MM.1S (cell line): ENCODE measurements around the gene GBF1.
A peak's percentile ranks its signal among the peaks of the same experiment; 100 is the strongest.

Experiments
- DNase-seq: peaks from one replicate; pipeline ENCODE4 v3.0.0-alpha.2; 2015
- H2AFZ ChIP-seq: fragments of 300-600 bp; sonication (generic); 2 replicates; pipeline ENCODE4 v1.6.0; 2016; ENCODE audit warnings: antibody characterized with exemption, low read length
- H3F3A ChIP-seq: fragments of 300-600 bp; sonication (generic); 2 replicates; pipeline ENCODE4 v1.6.1; 2016; ENCODE audit warnings: mild to moderate bottlenecking, antibody characterized with exemption, low read length, moderate library complexity, mixed read lengths; ENCODE audit not compliant: insufficient read depth
- H3K27ac ChIP-seq: fragments of 300-600 bp; sonication (generic); 2 replicates; pipeline ENCODE4 v1.5.1; 2016; ENCODE audit warnings: mild to moderate bottlenecking, low read length
- H3K27me3 ChIP-seq: fragments of 300-600 bp; sonication (generic); replicated peaks from 2 replicates; pipeline ENCODE4 v1.6.0; 2016; ENCODE audit warnings: low read length; ENCODE audit not compliant: insufficient read depth
- H3K36me3 ChIP-seq: fragments of 300-600 bp; sonication (generic); replicated peaks from 2 replicates; pipeline ENCODE4 v1.6.1; 2016; ENCODE audit warnings: mild to moderate bottlenecking, low read length, mixed read lengths; ENCODE audit not compliant: insufficient read depth
- H3K4me1 ChIP-seq: fragments of 300-600 bp; sonication (generic); 2 replicates; pipeline ENCODE4 v1.6.1; 2016; ENCODE audit warnings: low read length, mixed read lengths
- H3K4me2 ChIP-seq: fragments of 300-600 bp; sonication (generic); 2 replicates; pipeline ENCODE4 v1.6.0; 2016; ENCODE audit warnings: low read depth, low read length
- H3K4me3 ChIP-seq: fragments of 300-600 bp; sonication (generic); 2 replicates; pipeline ENCODE4 v1.5.1; 2016; ENCODE audit warnings: low read length, mixed read lengths
- H3K79me2 ChIP-seq: fragments of 300-600 bp; sonication (generic); 2 replicates; pipeline ENCODE4 v1.6.1; 2016; ENCODE audit warnings: mixed run types, low read length, mixed read lengths
- H3K9ac ChIP-seq: fragments of 300-600 bp; sonication (generic); 2 replicates; pipeline ENCODE4 v1.6.1; 2016; ENCODE audit warnings: low read length, mixed read lengths
- H3K9me2 ChIP-seq: fragments of 300-600 bp; sonication (generic); replicated peaks from 2 replicates; pipeline ENCODE4 v1.6.1; 2016; ENCODE audit warnings: mild to moderate bottlenecking, low read length, mixed read lengths; ENCODE audit not compliant: insufficient read depth
- H3K9me3 ChIP-seq: fragments of 300-600 bp; sonication (generic); replicated peaks from 2 replicates; pipeline ENCODE4 v1.6.1; 2016; ENCODE audit warnings: mild to moderate bottlenecking, low read length, mixed read lengths; ENCODE audit not compliant: insufficient read depth
- H4K20me1 ChIP-seq: fragments of 300-600 bp; sonication (generic); 2 replicates; pipeline ENCODE4 v1.6.1; 2016; ENCODE audit warnings: mild to moderate bottlenecking, low read length, moderate library complexity, mixed read lengths; ENCODE audit not compliant: insufficient read depth
- CTCF ChIP-seq: fragments of 300-600 bp; sonication (generic); IDR thresholded peaks from 2 replicates; pipeline ENCODE4 v1.5.1; 2016; ENCODE audit warnings: antibody characterized with exemption, low read length, mixed read lengths
- EZH2 ChIP-seq: fragments of 300-600 bp; sonication (generic); optimal IDR thresholded peaks from 2 replicates; pipeline ENCODE3; 2017; ENCODE audit warnings: low read depth, mild to moderate bottlenecking, antibody characterized with exemption, low read length, mixed read lengths
- EZH2phosphoT487 ChIP-seq: fragments of 300-600 bp; sonication (generic); IDR thresholded peaks from 2 replicates; pipeline ENCODE4 v1.6.1; 2018; ENCODE audit warnings: antibody characterized with exemption, low read length

Gene GBF1

GRCh38 chr10:102418622-102419268 is 173.4 kb downstream of the GBF1 start, which contains the start of gene PSD:
Gene PSD (minus strand): TSS chr10:102418785. CDS start chr10:102417038, 1,747 bp downstream.
- peaks cover 15% of the 10 kb centered on the region for H3K4me1 ChIP-seq
- 0 out of 2 replicates have a peak within 1 kb of the TSS, but pooled peaks have one; percentile 84 for H2AFZ ChIP-seq
- no peak for DNase-seq
- no peaks in the 10 kb centered on the region for H3K36me3 ChIP-seq
- peaks cover 41% of the 10 kb centered on the region for H3K27me3 ChIP-seq
- H4K20me1 ChIP-seq = no peaks in the 10 kb centered on the region
- peaks cover 4% of the 10 kb centered on the region; the same call in 1 of the 2 replicates for H3K79me2 ChIP-seq
- no peak for TF ChIP-seq EZH2phosphoT487
- H3K9me3 ChIP-seq = no peaks in the 10 kb centered on the region
- H3K9me2 ChIP-seq = no peaks in the 10 kb centered on the region
- H3F3A ChIP-seq = peaks cover 22% of the 10 kb centered on the region
- H3K9ac ChIP-seq = no peak within 1 kb of the TSS
- peak within 1 kb of the TSS; percentile 100 for H3K4me2 ChIP-seq
- H3K27ac ChIP-seq = no peak within 1 kb of the TSS
- peak within 1 kb of the TSS; percentile 86 for H3K4me3 ChIP-seq

- DNase-seq = peak; percentile 69
- H3K4me2 ChIP-seq = peak overlapping the region; percentile 100
- TF ChIP-seq EZH2phosphoT487 (no peak), CTCF (no peak), EZH2 (no peak)
- peaks cover 15% of the 10 kb centered on the region for H3K4me1 ChIP-seq
- no peaks in the 10 kb centered on the region for H4K20me1 ChIP-seq
- peak overlapping the region; percentile 74; the same call in 1 of the 2 replicates for H3K27ac ChIP-seq
- no peaks in the 10 kb centered on the region for H3K9me3 ChIP-seq
- peaks cover 33% of the 10 kb centered on the region for H3K27me3 ChIP-seq
- H3K9ac ChIP-seq = peak overlapping the region; percentile 80; the same call in 1 of the 2 replicates
- peak overlapping the region; percentile 86 for H3K4me3 ChIP-seq
- H3F3A ChIP-seq = peaks cover 22% of the 10 kb centered on the region
- peaks cover 4% of the 10 kb centered on the region; the same call in 1 of the 2 replicates for H3K79me2 ChIP-seq
- peak overlapping the region; percentile 84 for H2AFZ ChIP-seq
- H3K9me2 ChIP-seq = no peaks in the 10 kb centered on the region
- H3K36me3 ChIP-seq = no peaks in the 10 kb centered on the region
These were observed 174.2 kb downstream of the GBF1 start for GRCh38 chr10:102419269-102420180.

DNA sequence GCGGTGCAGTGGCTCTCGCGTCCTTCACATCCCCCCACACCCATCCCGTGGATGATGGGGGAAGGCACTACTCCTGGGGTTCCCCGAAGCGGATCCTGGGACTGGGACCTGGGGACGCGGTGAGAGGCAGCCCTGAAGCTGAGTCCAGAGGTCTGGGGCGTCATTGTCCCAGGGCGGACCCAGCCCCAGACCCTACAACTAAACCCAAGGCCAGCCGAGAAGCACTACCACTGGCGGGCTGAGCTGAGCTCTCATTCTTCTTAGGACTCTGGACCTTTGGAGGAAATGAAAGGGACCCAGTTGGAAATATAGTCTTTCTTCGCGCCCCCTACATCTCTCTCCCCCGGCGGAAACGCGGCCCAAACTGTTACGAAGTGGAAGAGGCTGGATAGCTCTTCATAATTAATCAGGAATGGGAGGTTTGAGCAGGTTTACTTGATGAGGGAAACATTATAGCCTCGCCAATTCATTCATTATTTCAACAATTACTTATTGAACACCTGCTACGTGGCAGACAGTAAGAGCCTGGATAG is 174.9 kb downstream of the GBF1 start:
- peak overlapping the region; percentile 80; the same call in 1 of the 2 replicates for H3K9ac ChIP-seq
- no peaks in the 10 kb centered on the region for H3K9me3 ChIP-seq
- peaks cover 4% of the 10 kb centered on the region; the same call in 1 of the 2 replicates for H3K79me2 ChIP-seq
- peaks cover 15% of the 10 kb centered on the region for H3K4me1 ChIP-seq
- DNase-seq = no peak
- H3K27me3 ChIP-seq = peaks cover 26% of the 10 kb centered on the region
- H3K27ac ChIP-seq = peak overlapping the region; percentile 74; the same call in 1 of the 2 replicates
- H3K9me2 ChIP-seq = no peaks in the 10 kb centered on the region
- no peaks in the 10 kb centered on the region for H4K20me1 ChIP-seq
- H2AFZ ChIP-seq = peak overlapping the region; percentile 84
- H3F3A ChIP-seq = peaks cover 22% of the 10 kb centered on the region
- TF ChIP-seq EZH2phosphoT487 (no peak), CTCF (no peak), EZH2 (no peak)
- H3K4me3 ChIP-seq = peak overlapping the region; percentile 86
- H3K36me3 ChIP-seq = no peaks in the 10 kb centered on the region
- peak overlapping the region; percentile 100 for H3K4me2 ChIP-seq
